PC-3 (cell line): Measurements from ENCODE around the gene PARK7.

Source experiments
- CTCF ChIP-seq: fragments of 300-600 bp; sonication (generic); conservative IDR thresholded peaks from 2 replicates; pipeline ENCODE4 v1.5.1; 2017; ENCODE audit warnings: antibody characterized with exemption, low read depth, mild to moderate bottlenecking, low read length
- EZH2 ChIP-seq: fragments of 300-600 bp; sonication (generic); IDR thresholded peaks from one replicate; pipeline ENCODE4 v1.6.1; 2017; ENCODE audit warnings: antibody characterized with exemption, mild to moderate bottlenecking, low read length; ENCODE audit not compliant: unreplicated experiment
- EZH2phosphoT487 ChIP-seq: fragments of 300-600 bp; sonication (generic); IDR thresholded peaks from 2 replicates; pipeline ENCODE4 v1.6.1; 2018; ENCODE audit warnings: mild to moderate bottlenecking, antibody characterized with exemption, low read length, borderline replicate concordance

- TF ChIP-seq CTCF, result peak; percentile 46
- no peak for TF ChIP-seq EZH2phosphoT487
- no peak for TF ChIP-seq EZH2
Observed at GRCh38 chr1:7961216-7962013, at the start of gene PARK7.
